HepG2 (cell line): ENCODE results near the gene PTPRM. TPM values are rescaled to one million over a fixed set of nuclear protein-coding genes. Genes with fewer than 3 reads are reported as not detected.

Source experiments
- ATAC-seq: fragments of 200-7000 bp; cut with Tn5 transposase; 3 replicates; pipeline ENCODE4 v1.9.1; 2020; ENCODE audit warnings: mild to moderate bottlenecking, moderate library complexity
- BruUV-seq: library from RNA; stranded (reverse); fragments of 400-500 nt; replicated peaks from 2 replicates; lab custom pipeline; 2021; lab: Mats Ljungman, UMichigan
- CTCF ChIA-PET: fragments of 300-600 bp; formaldehyde crosslinking; extraction: SDS; loops from one replicate; lab custom pipeline; 2021; ENCODE audit warnings: low total read pairs, inconsistent platforms, low intra/inter-chr PET ratio; lab: Yijun Ruan, JAX
- POLR2A ChIA-PET: fragments of 350-600 bp; sonication (Branson Sonifier 250); formaldehyde crosslinking; loops from one replicate; lab custom pipeline; 2020; ENCODE audit warnings: antibody characterized with exemption, inconsistent platforms; lab: Yijun Ruan, JAX
- DNase-seq: peaks from one replicate; pipeline ENCODE4 v3.0.0-alpha.2; 2015; ENCODE audit warnings: low spot score
- FAIRE-seq: peaks from 3 replicates; lab custom pipeline; 2011; peaks lifted over from hg19 to GRCh38; lab: Jason Lieb, UNC
- H2AFZ ChIP-seq: one replicate; pipeline ENCODE4 v1.6.1; 2011; ENCODE audit warnings: low read length, inconsistent platforms
- H3K27ac ChIP-seq: fragments of 300-600 bp; 3 replicates; pipeline ENCODE4 v1.8.0; 2011; ENCODE audit warnings: mixed run types, mild to moderate bottlenecking, mixed read lengths, low read length, inconsistent platforms; ENCODE audit not compliant: insufficient read depth; ENCODE audit errors: extremely low read length
- H3K27me3 ChIP-seq, 2 experiments: fragments of 200-600 bp in 1 of 2; 2 replicates in 1 of 2; 3 replicates in 1 of 2; pipeline versions ENCODE4 v1.6.0 to v1.8.0; 2011; ENCODE audit warnings: low read length in 2 of 2, mild to moderate bottlenecking in 2 of 2, moderate library complexity in 2 of 2, inconsistent platforms in 1 of 2; ENCODE audit not compliant: insufficient read depth in 2 of 2, control insufficient read depth in 1 of 2
- H3K36me3 ChIP-seq, 2 experiments: fragments of 200-600 bp in 1 of 2; replicated peaks in 1 of 2; 2 replicates in 1 of 2; 3 replicates in 1 of 2; pipeline versions ENCODE4 v1.5.1 to v1.8.0; 2011; ENCODE audit warnings: low read length in 2 of 2, inconsistent platforms in 1 of 2; ENCODE audit not compliant: insufficient read depth in 2 of 2, control insufficient read depth in 1 of 2
- H3K4me1 ChIP-seq: 2 replicates; pipeline ENCODE4 v1.5.1; 2012; ENCODE audit warnings: low read length, inconsistent platforms; ENCODE audit not compliant: insufficient read depth
- H3K4me2 ChIP-seq: 2 replicates; pipeline ENCODE4 v1.6.0; 2011; ENCODE audit warnings: low read depth, low read length, inconsistent platforms
- H3K4me3 ChIP-seq, 3 experiments: fragments of 200-600 bp in 1 of 3; sonication (generic), shearing (Covaris generic) in 1 of 3; replicated peaks in 1 of 3; 2 replicates each; pipeline ENCODE4 v1.5.1; 2011 to 2016; ENCODE audit warnings: low read length in 3 of 3, inconsistent platforms in 2 of 3, low read depth in 2 of 3, mild to moderate bottlenecking in 2 of 3, control low read depth in 1 of 3, mixed read lengths in 1 of 3; ENCODE audit not compliant: insufficient read depth in 1 of 3
- H3K79me2 ChIP-seq: one replicate; pipeline ENCODE4 v1.6.1; 2011; ENCODE audit warnings: low read length, inconsistent platforms; ENCODE audit not compliant: insufficient read depth
- H3K9ac ChIP-seq: 2 replicates; pipeline ENCODE4 v1.6.0; 2011; ENCODE audit warnings: mild to moderate bottlenecking, low read depth, low read length, inconsistent platforms; ENCODE audit not compliant: insufficient read depth
- H3K9me3 ChIP-seq: 2 replicates; pipeline ENCODE4 v1.5.1; 2012; ENCODE audit warnings: mild to moderate bottlenecking, low read length
- H4K20me1 ChIP-seq: 2 replicates; pipeline ENCODE4 v1.6.0; 2011; ENCODE audit warnings: inconsistent platforms, mild to moderate bottlenecking, low read length, moderate library complexity; ENCODE audit not compliant: insufficient read depth
- ATF7 ChIP-seq, 2 experiments: fragments of 450-650 bp in 1 of 2; sonication (generic) in 1 of 2; formaldehyde crosslinking in 1 of 2; IDR thresholded peaks; 2 replicates each; pipeline versions ENCODE4 v1.4.0 to v1.6.1; 2016 to 2020; ENCODE audit warnings: antibody characterized with exemption in 1 of 2, mild to moderate bottlenecking in 1 of 2, missing genetic modification reagents in 1 of 2
- MAFG ChIP-seq: sonication (generic); formaldehyde crosslinking; IDR thresholded peaks from 2 replicates; pipeline ENCODE4 v1.5.1; 2020; ENCODE audit warnings: mild to moderate bottlenecking, missing genetic modification reagents
- ZNF292 ChIP-seq: sonication (generic); formaldehyde crosslinking; IDR thresholded peaks from 2 replicates; pipeline ENCODE4 v1.8.1; 2022; ENCODE audit warnings: mild to moderate bottlenecking, low read depth, missing genetic modification reagents, borderline replicate concordance
- ZNF335 ChIP-seq: sonication (generic); formaldehyde crosslinking; IDR thresholded peaks from 2 replicates; pipeline ENCODE4 v1.4.0; 2020; ENCODE audit warnings: missing genetic modification reagents
- ZNF687 ChIP-seq: sonication (generic); formaldehyde crosslinking; IDR thresholded peaks from 2 replicates; pipeline ENCODE4 v1.5.1; 2020; ENCODE audit warnings: mild to moderate bottlenecking, missing genetic modification reagents, moderate library complexity
- WGBS: methylation state at CpG from one replicate; pipeline ENCODE4 v1.1.6; 2017; ENCODE audit warnings: low lambda C conversion rate; 5-methylcytosine and 5-hydroxymethylcytosine counted together
- in situ Hi-C: cut with HindIII; loops from 2 replicates; pipeline ENCODE4 v1.10.0; 2017; ENCODE audit warnings: low pct_unique_long_range_greater_than_20kb; ENCODE audit not compliant: extremely low pct_ligation_motif_present
- intact Hi-C: fragments of 100-400 bp; cut with micrococcal nuclease; formaldehyde crosslinking; loops from one replicate; pipeline ENCODE4 v1.10.0; 2022; ENCODE audit not compliant: unreplicated experiment
- polyA plus RNA-seq, 8 experiments: library from polyadenylated mRNA; depleted of rRNA in 3 of 8; stranded (reverse) in 7 of 8; unstranded in 1 of 8; fragments of >200 nt; fragmentation: Illumina TruSeq in 4 of 8; extraction: Trizol in 4 of 8; gene quantifications; 2 replicates each; pipeline versions ENCODE4 v1.2.1 to v1.2.3, GENCODE V29; 2011 to 2016; ENCODE audit warnings: low read depth in 4 of 8, missing spikeins in 1 of 8, mixed read lengths in 1 of 8; ENCODE audit not compliant: insufficient read depth in 1 of 8
- total RNA-seq, 5 experiments: library from RNA; depleted of rRNA; stranded (reverse); fragments of >200 nt; fragmentation: Illumina TruSeq; extraction: Trizol; gene quantifications; 2 replicates each; pipeline ENCODE4 v1.2.3, GENCODE V29; 2016; ENCODE audit warnings: low read depth in 1 of 5

The PTPRM gene
- total and polyA plus RNA-seq, 2 of the 13 experiments (the other 11 are each of a cell fraction or from before 2014, with no cell fraction given) = 12.6 to 108 TPM

GRCh38 chr18:8261651-8262091, 694.6 kb downstream of the PTPRM start:
- ChIA-PET POLR2A (no interaction called here), CTCF (no interaction called here)
- WGBS = 92% methylated on average over 7 of the region's 7 CpGs
- intact Hi-C loops (no loop called here), in situ Hi-C loops (no loop called here)
- no TSS peak for BruUV-seq
- Histone ChIP-seq H3K27me3 (no peaks in the 10 kb centered on the region), H4K20me1 (no peaks in the 10 kb centered on the region), H3K4me1 (no peaks in the 10 kb centered on the region), H3K4me2 (no peak overlapping the region), H3K36me3 (no peaks in the 10 kb centered on the region; a peak in 1 of 5 replicates), H3K4me3 (no peak overlapping the region), H3K9me3 (no peaks in the 10 kb centered on the region), H3K27ac (no peak overlapping the region), H3K9ac (no peak overlapping the region), H3K79me2 (no peaks in the 10 kb centered on the region), H2AFZ (no peak overlapping the region)
- FAIRE-seq = no peak
- ATAC-seq = no peak
- TF ChIP-seq ATF7 (IDR thresholded peaks at IDR 0.05) = peak; percentile 57
- no peak for TF ChIP-seq ATF7 (CRISPR knock-in tag; IDR thresholded peaks at IDR 0.05)
- TF ChIP-seq ZNF335 = no peak
- TF ChIP-seq ZNF292 = no peak
- TF ChIP-seq ZNF687 = no peak
- DNase-seq = no peak

GRCh38 chr18:8262221-8262620, 695.1 kb downstream of the PTPRM start:
- Histone ChIP-seq H2AFZ (no peak overlapping the region), H3K9ac (no peak overlapping the region), H3K27ac (no peak overlapping the region), H3K4me2 (no peak overlapping the region), H3K36me3 (no peaks in the 10 kb centered on the region; a peak in 1 of 5 replicates), H3K4me3 (no peak overlapping the region), H3K27me3 (no peaks in the 10 kb centered on the region), H3K79me2 (no peaks in the 10 kb centered on the region), H4K20me1 (no peaks in the 10 kb centered on the region), H3K4me1 (no peaks in the 10 kb centered on the region), H3K9me3 (no peaks in the 10 kb centered on the region)
- intact Hi-C loops (no loop called here), in situ Hi-C loops (no loop called here)
- ChIA-PET CTCF (no interaction called here), POLR2A (no interaction called here)
- FAIRE-seq = no peak
- no TSS peak for BruUV-seq
- no peak for DNase-seq
- ATAC-seq = no peak
- 90% methylated on average over 6 of the region's 6 CpGs for WGBS
- no peak for TF ChIP-seq MAFG (CRISPR knock-in tag)
